Dermis microvascular lymphatic vessel endothelial cell (primary cell): ENCODE results near the gene CRACR2B. TPM values are rescaled to one million over a fixed set of nuclear protein-coding genes. Genes with fewer than 3 reads are reported as not detected.

Source experiments
- DNase-seq, 2 donors: peaks; one replicate each; pipeline versions ENCODE4 v3.0.0 to v3.0.0-alpha.2; 2010; ENCODE audit warnings: low read depth in 2 of 2
- total RNA-seq: library from RNA; depleted of rRNA; stranded (reverse); fragments of >200 nt; gene quantifications from 2 replicates; pipeline ENCODE4 v1.2.1, GENCODE V29; 2014

The CRACR2B gene
- total RNA-seq, 1 donor from 2014 or later: 12.1 TPM

DNA sequence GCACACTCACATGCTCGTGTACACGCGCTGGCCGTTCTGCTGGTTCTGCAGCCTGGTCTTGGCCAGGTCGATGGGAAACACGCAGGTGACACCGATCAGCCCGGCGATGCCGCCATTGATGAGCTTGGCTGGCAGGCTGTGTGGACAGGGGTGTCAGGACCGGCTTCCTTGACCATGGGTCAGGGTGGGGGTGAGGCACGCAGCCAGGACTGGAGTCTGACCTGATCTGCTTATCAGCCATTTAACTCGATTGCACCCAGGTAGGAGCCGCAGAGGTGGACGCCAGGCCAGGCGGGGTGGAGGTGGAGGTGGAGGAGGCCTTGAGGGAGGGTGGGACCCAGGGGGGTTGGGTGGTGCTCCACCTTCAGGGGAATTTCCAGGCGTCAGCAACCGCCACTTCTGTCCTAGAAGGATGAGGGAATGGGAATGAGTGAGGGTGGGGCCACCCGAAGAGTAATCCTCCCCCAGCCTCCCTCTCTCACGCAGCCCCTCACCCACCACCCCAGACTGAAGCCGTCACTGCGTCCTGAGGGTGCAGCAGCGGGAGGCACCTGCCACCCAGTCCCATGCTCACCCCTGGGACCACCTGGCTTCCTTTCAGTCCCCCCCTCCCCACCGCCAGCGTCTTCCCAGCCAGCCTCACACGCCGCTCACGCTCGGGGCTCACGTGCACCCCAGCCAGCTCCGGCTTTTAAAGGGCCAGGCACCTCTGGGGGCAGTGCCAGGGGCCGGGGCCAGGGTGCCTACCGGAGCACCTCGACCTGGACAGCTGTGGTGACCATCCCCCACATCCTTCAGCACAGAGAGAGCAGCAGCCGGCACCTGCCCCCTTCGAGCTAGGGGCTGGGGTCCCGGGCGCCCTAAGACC, 32.7 kb upstream of the CRACR2B start:
- no peak for DNase-seq

DNA sequence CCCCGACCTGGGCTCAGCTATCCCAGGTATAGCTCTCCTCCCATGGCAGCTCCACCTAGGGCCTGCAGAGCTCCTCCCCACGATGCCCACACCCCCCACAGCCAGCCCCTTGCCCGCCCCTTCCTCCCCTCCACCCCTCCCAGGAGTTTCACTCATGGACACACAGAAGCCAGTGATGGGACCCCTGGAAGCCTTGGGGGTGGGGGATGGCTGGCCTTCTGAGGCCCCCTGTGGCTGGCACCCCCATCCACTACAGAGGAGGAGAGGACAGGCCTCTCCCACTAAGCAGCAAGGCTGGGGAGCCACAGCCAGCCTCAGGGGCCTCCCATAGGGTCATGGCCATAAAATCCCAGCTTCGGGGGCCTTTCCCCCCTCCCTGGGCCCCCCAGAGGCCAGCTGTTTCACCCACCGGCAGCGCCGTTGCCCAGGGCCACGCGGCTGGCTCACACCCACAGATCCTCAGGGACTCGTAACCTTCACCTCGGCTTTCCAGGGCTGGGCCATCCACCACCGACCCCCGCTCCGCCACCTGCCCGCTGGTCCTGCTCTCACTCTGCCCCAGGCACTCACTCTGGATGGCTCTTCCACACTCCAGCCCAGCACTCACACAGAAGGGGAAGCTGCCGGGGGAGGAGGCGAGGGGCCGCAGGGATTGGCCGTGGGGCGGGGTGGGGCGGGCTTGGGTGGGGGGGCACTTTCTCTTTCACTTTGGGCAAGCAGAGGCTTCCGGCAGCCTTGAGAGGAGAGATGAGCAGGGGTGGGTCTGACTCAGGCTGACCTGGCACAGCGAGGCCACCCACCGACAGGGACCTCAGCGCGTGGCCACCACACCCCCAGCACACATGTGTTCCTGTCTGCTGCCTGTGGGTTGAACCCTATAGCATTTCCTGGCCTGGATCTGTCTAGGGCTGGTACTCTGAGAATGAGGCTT, 31.8 kb upstream of the CRACR2B start:
- DNase-seq: peak in 1 of 2 donors; percentile 72

GRCh38 chr11:796565-797295, 31.0 kb upstream of the CRACR2B start:
- no peak for DNase-seq

GRCh38 chr11:797296-798092, 30.2 kb upstream of the CRACR2B start:
- peak in 1 of 2 donors; percentile 82 for DNase-seq

GRCh38 chr11:798093-798713, 29.5 kb upstream of the CRACR2B start, which contains the start of gene SLC25A22:
Gene SLC25A22 (minus strand): TSS chr11:798281. CDS start chr11:795006, 3,275 bp downstream.
- peak in 1 of 2 donors; percentile 83 for DNase-seq

- no peak for DNase-seq
These were observed 27.9 kb upstream of the CRACR2B start for GRCh38 chr11:799641-800316.

DNA sequence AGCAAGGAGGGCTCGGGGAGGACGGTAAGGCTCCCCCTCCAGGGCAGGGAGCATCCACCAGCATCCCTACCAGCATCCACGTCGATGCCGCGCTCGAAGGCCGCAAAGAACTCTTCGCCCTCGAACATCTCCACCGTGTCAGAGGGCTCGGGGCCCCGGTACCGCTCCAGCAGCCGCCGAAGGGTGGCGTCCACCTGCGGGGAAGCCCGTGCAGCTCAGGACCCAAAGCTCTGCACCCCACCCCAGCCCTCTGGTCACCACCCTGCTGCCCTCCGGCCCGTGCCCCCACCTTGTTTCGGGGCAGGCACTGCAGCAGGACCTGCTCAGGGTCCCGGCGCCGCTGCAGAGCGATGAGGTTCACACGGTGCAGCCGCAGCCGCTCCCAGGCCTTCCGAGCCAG, 27.2 kb upstream of the CRACR2B start:
- no peak for DNase-seq

- no peak for DNase-seq
These were observed 26.5 kb upstream of the CRACR2B start for GRCh38 chr11:801097-801780.

- no peak for DNase-seq
These were observed 25.6 kb upstream of the CRACR2B start for GRCh38 chr11:802018-802617.

- DNase-seq: no peak
These were observed 24.8 kb upstream of the CRACR2B start for GRCh38 chr11:802693-803466.

GRCh38 chr11:803467-803742, 24.3 kb upstream of the CRACR2B start:
- DNase-seq: no peak

DNA sequence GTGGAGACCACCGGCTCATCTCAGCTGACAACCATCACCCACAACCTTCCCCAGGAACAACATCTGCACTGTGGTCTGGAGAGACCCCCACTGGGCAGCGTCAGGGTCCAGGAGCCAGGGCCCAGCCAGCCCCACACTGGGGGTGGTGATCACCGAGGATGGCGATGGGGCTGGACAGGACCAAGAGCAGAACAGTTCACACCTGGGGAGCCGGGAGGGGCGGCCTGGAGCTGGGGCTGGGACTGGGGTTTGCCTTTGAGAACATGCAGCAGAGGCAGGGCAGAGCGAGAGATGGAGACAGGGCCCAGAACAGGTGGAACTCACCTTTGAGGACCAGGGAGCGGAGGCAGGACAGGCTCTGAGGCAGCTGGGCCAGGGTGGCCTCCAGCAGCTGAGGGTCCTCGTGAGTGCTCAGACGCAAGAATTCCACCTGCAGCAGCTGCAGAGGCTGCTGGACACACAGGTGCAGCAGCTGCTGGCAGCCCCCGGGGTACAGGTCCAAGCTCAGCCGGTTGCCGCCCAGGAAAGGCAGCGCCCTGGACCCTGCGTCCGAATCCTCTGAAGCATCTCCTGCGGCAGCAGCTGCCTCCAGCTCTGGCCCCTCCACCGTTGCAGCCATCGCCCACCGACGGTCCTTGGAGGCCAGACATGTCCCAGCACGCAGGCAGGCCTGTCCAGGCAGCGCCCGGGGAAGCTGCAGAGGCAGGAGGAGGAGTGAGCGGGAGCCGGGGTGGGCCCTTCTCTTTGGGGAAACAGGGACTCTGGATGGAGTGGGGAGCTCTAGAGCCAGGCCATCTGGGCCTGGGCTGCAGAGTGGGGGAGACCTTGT, 23.7 kb upstream of the CRACR2B start:
- DNase-seq: no peak

GRCh38 chr11:804599-804964, 23.1 kb upstream of the CRACR2B start:
- DNase-seq: no peak

GRCh38 chr11:808427-809286, 19.1 kb upstream of the CRACR2B start:
- DNase-seq: no peak

GRCh38 chr11:809287-810039, 18.3 kb upstream of the CRACR2B start, which contains the start of gene RPLP2:
Gene RPLP2 (plus strand): TSS chr11:809967. CDS start chr11:810235, 268 bp downstream.
- DNase-seq: peak; percentile 93 to 97
